Adrenal gland (tissue), 12 donors: Measurements from ENCODE around the gene ANAPC1. TPM values are rescaled to one million over a fixed set of nuclear protein-coding genes. Genes with fewer than 3 reads are reported as not detected.
"Not testable (repeated sequence)": the region's sequence is repeated elsewhere in the genome, so short reads cannot be mapped to it uniquely, and the experiment has no call there.

ENCODE experiments used
- DNase-seq, 7 donors: peaks; one replicate each; pipeline ENCODE4 v3.0.0-alpha.2; 2019 to 2020
- H3K27ac ChIP-seq, 5 donors: fragments of 200-600 bp; sonication (generic) in 4 of 5; 1 replicate in 3 of 5; 2 replicates in 2 of 5; pipeline versions ENCODE4 v1.5.1 to v1.8.0; 2016 to 2020; ENCODE audit warnings: mild to moderate bottlenecking in 1 of 5
- H3K27me3 ChIP-seq: fragments of 200-600 bp; 2 replicates; pipeline ENCODE4 v1.8.0; 2021
- H3K36me3 ChIP-seq, 2 donors: fragments of 200-600 bp; replicated peaks in 1 of 2; 1 replicate in 1 of 2; 2 replicates in 1 of 2; pipeline versions ENCODE4 v1.5.1 to v1.8.0; 2018 to 2022
- H3K4me1 ChIP-seq, 2 donors: fragments of 200-600 bp; replicated peaks in 1 of 2; 1 replicate in 1 of 2; 2 replicates in 1 of 2; pipeline versions ENCODE4 v1.5.1 to v1.8.0; 2018 to 2021
- H3K4me3 ChIP-seq, 4 donors: fragments of 200-600 bp; sonication (generic) in 3 of 4; one replicate each; pipeline ENCODE4 v1.5.1; 2016 to 2018
- H3K9me3 ChIP-seq, 3 donors: fragments of 200-600 bp; sonication (generic) in 1 of 3; replicated peaks in 1 of 3; 1 replicate in 2 of 3; 2 replicates in 1 of 3; pipeline versions ENCODE4 v1.5.1 to v1.8.0; 2016 to 2021
- CTCF ChIP-seq, 6 experiments: fragments of 450-650 bp in 4 of 6; fragments of 200-600 bp in 2 of 6; sonication (generic) in 1 of 6; IDR thresholded peaks; 1 replicate in 5 of 6; 2 replicates in 1 of 6; pipeline versions ENCODE4 v1.5.1 to v1.8.0; 2016 to 2021; ENCODE audit warnings: antibody characterized with exemption in 6 of 6, mild to moderate bottlenecking in 2 of 6, moderate library complexity in 1 of 6
- WGBS, 4 donors: extraction: QIAGEN DNeasy Blood & Tissue Kit in 2 of 4; methylation state at CpG; one replicate each; pipeline versions ENCODE4 v1.1.5 to v1.1.7; 2013 to 2017; 5-methylcytosine and 5-hydroxymethylcytosine counted together
- intact Hi-C, 2 donors: fragments of 100-400 bp; cut with DNase I; formaldehyde crosslinking; loops; one replicate each; pipeline versions ENCODE4 v1.14.1 to v1.15.0; 2022 to 2023
- polyA plus RNA-seq, 3 donors: library from polyadenylated mRNA; stranded (reverse); fragments of 200-250 nt in 2 of 3; fragments of 350-450 nt in 1 of 3; fragmentation: Illumina TruSeq in 1 of 3; extraction: RNeasy Lipid Tissue Mini Kit (QIAGEN cat#74804) in 1 of 3; gene quantifications; one replicate each; pipeline ENCODE4 v1.2.3, GENCODE V29; 2013 to 2014
- total RNA-seq, 9 donors: library from RNA; depleted of rRNA in 4 of 9; stranded (reverse); fragments of >200 nt in 4 of 9; fragments of 120-200 nt in 1 of 9; fragmentation: NEBNext Ultra II Directional in 1 of 9; extraction: Animal tissue kit (Norgen Biotek cat#: 25700) in 1 of 9; gene quantifications; one replicate each; pipeline versions ENCODE4 v1.1.0 to v1.2.4, GENCODE V29; 2013 to 2023
- donor health status: healthy with polysubstance abuse.
- donor health status: Bipolar disorder and iron deficiency.
- donor health status: DM: yes; HTN: yes; CAD: no.
- donor health status: DM: no; HTN: no; CAD: no.
- donor health status: DM: no; HTN: no; CAD: no.
- donor health status: DM: yes; HTN: yes; CAD: no.

The ANAPC1 gene
- total and polyA plus RNA-seq, 12 donors = 5.4 to 63.9 (median 25.3) TPM

DNA sequence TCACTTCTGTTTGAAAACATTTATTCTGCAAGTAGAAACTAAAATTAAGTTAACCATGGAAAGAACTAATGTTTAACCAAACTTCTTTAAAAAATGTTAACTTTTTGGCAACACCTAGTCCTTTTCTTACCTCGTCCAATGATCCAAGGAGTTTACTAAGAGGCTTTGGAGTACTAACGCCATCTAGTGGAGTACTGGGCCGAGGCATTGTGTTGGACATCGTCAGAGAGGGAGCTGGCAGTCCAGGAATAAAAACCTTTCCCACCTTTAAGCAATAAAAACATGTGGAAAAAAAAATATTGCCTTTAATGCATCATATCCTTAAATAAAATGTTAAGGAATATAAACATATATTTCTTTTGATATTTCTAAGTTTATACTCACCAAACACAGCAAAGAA is 33.3 kb downstream of the ANAPC1 start:
- intact Hi-C loops, H3K9me3 ChIP-seq, H3K4me3 ChIP-seq, H3K36me3 ChIP-seq, H3K27me3 ChIP-seq, H3K4me1 ChIP-seq, H3K27ac ChIP-seq: not testable (repeated sequence)
- peak in 4 of 6 experiments; percentile 22 to 50 (median 36) for TF ChIP-seq CTCF (IDR thresholded peaks at IDR 0.05)
- DNase-seq = peak; percentile 28 to 67 (median 36)
- 3 to 27% (median 8%) methylated on average over 3 to 4 of the region's 4 CpGs for WGBS, 4 donors

DNA sequence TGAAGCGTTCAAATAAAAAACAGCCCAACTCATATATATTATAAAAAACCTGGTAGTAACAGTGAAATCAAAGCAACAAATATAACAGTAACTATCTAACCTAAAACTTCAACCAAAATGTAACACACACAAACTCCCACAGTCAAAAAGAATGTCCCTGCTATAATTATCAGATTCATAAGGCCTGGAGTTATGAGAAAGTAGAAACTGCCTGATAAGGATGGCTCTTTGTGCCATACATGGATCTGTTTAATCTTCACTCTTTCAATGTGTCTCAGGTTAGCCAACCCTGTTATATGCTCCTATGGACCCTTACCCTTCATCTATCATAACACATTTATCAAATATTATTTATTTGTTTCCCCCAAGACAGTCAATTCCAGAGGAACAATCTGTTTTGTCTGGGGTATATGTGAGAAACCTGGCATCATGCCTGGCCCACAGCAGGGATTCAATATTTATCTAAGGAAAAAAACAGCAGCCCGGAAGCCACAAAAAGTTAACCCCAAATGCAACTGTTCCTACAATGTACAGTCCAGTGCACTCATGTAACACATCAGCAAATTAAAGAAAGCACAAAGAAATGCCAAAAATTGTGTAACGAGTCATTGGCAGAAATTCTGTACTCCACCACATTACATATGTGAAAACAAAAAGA is 44.2 kb downstream of the ANAPC1 start:
- H3K4me3 ChIP-seq, H3K27ac ChIP-seq, H3K27me3 ChIP-seq, H3K9me3 ChIP-seq, H3K36me3 ChIP-seq, DNase-seq, intact Hi-C loops, H3K4me1 ChIP-seq: not testable (repeated sequence)
- 55 to 67% (median 62%) methylated on average over 2 to 3 of the region's 3 CpGs for WGBS, 4 donors

GRCh38 chr2:111838992-111839391 is 45.0 kb downstream of the ANAPC1 start:
- H3K27me3 ChIP-seq, H3K9me3 ChIP-seq, H3K36me3 ChIP-seq, H3K27ac ChIP-seq, intact Hi-C loops, DNase-seq, H3K4me3 ChIP-seq, H3K4me1 ChIP-seq: not testable (repeated sequence)
- 25 to 86% (median 80%) methylated on average over 1 of the region's 1 CpG for WGBS, 4 donors

DNA sequence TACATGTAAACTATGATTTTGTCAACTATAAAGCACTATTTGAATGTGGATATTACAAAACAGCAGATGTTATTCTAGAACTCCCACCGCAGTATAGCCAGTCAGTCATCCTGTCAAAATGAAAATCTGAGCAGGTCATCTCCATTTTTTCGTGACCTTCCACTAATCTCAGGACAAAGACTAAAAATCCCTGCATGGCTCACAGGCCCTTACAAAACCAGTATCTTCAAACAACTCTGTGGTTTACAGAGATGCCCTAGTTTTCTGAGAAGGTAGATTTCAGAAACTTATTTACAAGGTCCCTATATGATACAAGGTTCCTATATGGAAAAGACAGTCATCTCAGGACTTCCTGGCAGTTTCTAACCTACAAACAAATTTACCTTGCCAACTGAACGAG is 49.8 kb downstream of the ANAPC1 start:
- intact Hi-C loops, H3K9me3 ChIP-seq, H3K27ac ChIP-seq, DNase-seq, H3K36me3 ChIP-seq, H3K4me3 ChIP-seq, H3K4me1 ChIP-seq, H3K27me3 ChIP-seq: not testable (repeated sequence)
- WGBS, 4 donors = 90 to 100% (median 93%) methylated on average over 2 to 3 of the region's 3 CpGs

- H3K9me3 ChIP-seq, H3K27ac ChIP-seq, intact Hi-C loops: not testable (repeated sequence)
Measured at GRCh38 chr2:111830479-111830878, 53.5 kb downstream of the ANAPC1 start.

GRCh38 chr2:111828217-111828766 is 55.7 kb downstream of the ANAPC1 start:
- H3K27ac ChIP-seq, H3K9me3 ChIP-seq, H3K36me3 ChIP-seq, H3K4me3 ChIP-seq, intact Hi-C loops, H3K27me3 ChIP-seq, DNase-seq, H3K4me1 ChIP-seq: not testable (repeated sequence)
- 73 to 88% (median 79%) methylated on average over 4 of the region's 4 CpGs for WGBS, 4 donors

More at GRCh38 chr2:111830479-111830878, 53.5 kb downstream of the ANAPC1 start:
- not testable (repeated sequence) for DNase-seq, H3K4me3 ChIP-seq, H3K36me3 ChIP-seq, H3K4me1 ChIP-seq, H3K27me3 ChIP-seq
- WGBS, 4 donors = 90 to 93% (median 91%) methylated on average over 1 of the region's 1 CpG
